GM13977 (cell line): ENCODE measurements around the gene SUCLA2.
A peak's percentile ranks its signal among the peaks of the same experiment; 100 is the strongest.

ENCODE experiments used
- DNase-seq: peaks from one replicate; pipeline ENCODE4 v3.0.0; 2012; ENCODE audit warnings: low spot score
- CTCF ChIP-seq: IDR thresholded peaks from 2 replicates; pipeline ENCODE4 v1.5.1; 2012; ENCODE audit warnings: mild to moderate bottlenecking, control low read depth; ENCODE audit not compliant: insufficient read depth; ENCODE audit errors: extremely low read depth, missing control alignments
- in situ Hi-C: fragments of 300-500 bp; cut with MboI; formaldehyde crosslinking; loops from one replicate; pipeline ENCODE4 v1.12.0; 2022; ENCODE audit warnings: low sequenced_read_pairs, low pct_unique_long_range_greater_than_20kb, mixed read lengths, inconsistent platforms; ENCODE audit not compliant: unreplicated experiment

The SUCLA2 gene

GRCh38 chr13:48000559-48001113 is 437 bp downstream of the SUCLA2 start:
- TF ChIP-seq CTCF: no peak
- in situ Hi-C loops: no loop called here
- DNase-seq: peak; percentile 50

- in situ Hi-C loops: no loop called here
- DNase-seq: no peak
- no peak for TF ChIP-seq CTCF
Measured at GRCh38 chr13:47999973-48000372, 1.1 kb downstream of the SUCLA2 start.

GRCh38 chr13:47997384-47997783 is 3.7 kb downstream of the SUCLA2 start:
- no peak for DNase-seq
- in situ Hi-C loops: no loop called here
- no peak for TF ChIP-seq CTCF

DNA sequence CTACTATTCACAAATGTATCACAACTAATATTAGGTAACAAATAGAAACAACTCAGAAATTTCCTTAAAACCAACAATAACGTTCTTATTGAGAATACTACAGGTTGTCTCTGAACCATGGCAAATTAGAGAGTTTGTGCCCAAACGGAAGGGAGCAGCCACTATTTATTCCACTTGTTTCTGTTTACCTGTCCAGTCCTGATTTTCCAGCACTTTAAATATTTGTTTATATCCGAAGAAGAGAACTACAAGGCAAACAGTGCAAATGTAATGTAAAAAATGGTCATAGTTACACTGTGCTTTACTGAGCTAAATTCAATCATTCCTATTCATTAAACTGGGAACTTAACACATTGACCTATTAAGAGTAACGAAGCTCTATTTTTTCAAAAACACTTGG is 9.2 kb downstream of the SUCLA2 start:
- TF ChIP-seq CTCF: no peak
- no peak for DNase-seq
- in situ Hi-C loops: no loop called here

GRCh38 chr13:47990920-47991466 is 10.1 kb downstream of the SUCLA2 start:
- in situ Hi-C loops: no loop called here
- TF ChIP-seq CTCF: no peak
- no peak for DNase-seq

DNA sequence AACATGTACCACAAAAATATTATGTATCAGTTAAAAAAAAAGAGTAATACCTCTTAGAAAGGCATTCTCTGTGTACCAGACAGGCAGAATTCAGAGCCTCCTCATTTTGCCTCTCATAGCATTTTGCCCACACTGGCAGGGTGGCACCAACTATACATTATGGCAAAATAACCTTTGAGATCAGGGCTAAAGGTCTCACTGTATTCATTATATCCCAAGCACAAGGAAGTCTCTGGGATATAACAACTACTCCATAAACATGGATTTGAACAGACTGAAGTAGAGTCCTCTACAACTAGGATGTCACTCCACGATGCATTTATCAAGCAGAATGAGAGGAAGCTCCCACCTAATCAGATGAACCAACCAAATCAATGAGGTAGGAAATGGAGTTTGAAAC is 10.6 kb downstream of the SUCLA2 start:
- no peak for DNase-seq
- in situ Hi-C loops: no loop called here
- no peak for TF ChIP-seq CTCF

- TF ChIP-seq CTCF: no peak
- in situ Hi-C loops: no loop called here
- no peak for DNase-seq
Measured at GRCh38 chr13:47983070-47983469, 18.0 kb downstream of the SUCLA2 start.
